H9 (cell line): ENCODE data around the gene NRM. TPM values are rescaled to one million over a fixed set of nuclear protein-coding genes. Genes with fewer than 3 reads are reported as not detected.
"Not testable (repeated sequence)": the region's sequence is repeated elsewhere in the genome, so short reads cannot be mapped to it uniquely, and the experiment has no call there.

Source experiments
- DNase-seq: peaks from one replicate; pipeline ENCODE4 v3.0.0-alpha.2; 2017
- H2AFZ ChIP-seq: one replicate; pipeline ENCODE4 v1.6.1; 2013; ENCODE audit warnings: mild to moderate bottlenecking, low read length, control low read depth, moderate library complexity
- H2AK5ac ChIP-seq: 2 replicates; pipeline ENCODE4 v1.6.1; 2013; ENCODE audit warnings: low read length, control low read depth, mixed read lengths; ENCODE audit not compliant: insufficient read length
- H2BK120ac ChIP-seq: one replicate; pipeline ENCODE4 v1.6.1; 2013; ENCODE audit warnings: low read depth, mild to moderate bottlenecking, low read length, control low read depth, inconsistent platforms; ENCODE audit not compliant: poor library complexity, severe bottlenecking
- H2BK12ac ChIP-seq: 2 replicates; pipeline ENCODE4 v1.6.1; 2013; ENCODE audit warnings: low read length, control low read depth, mixed read lengths, low read depth; ENCODE audit not compliant: insufficient read length
- H2BK15ac ChIP-seq: 2 replicates; pipeline ENCODE4 v1.6.1; 2013; ENCODE audit warnings: low read depth, low read length, control low read depth
- H2BK20ac ChIP-seq: one replicate; pipeline ENCODE4 v1.6.1; 2013; ENCODE audit warnings: low read depth, mild to moderate bottlenecking, low read length, control low read depth, inconsistent platforms; ENCODE audit not compliant: poor library complexity, severe bottlenecking
- H2BK5ac ChIP-seq: 2 replicates; pipeline ENCODE4 v1.6.1; 2013; ENCODE audit warnings: low read length, control low read depth, mixed read lengths; ENCODE audit not compliant: insufficient read length
- H3K14ac ChIP-seq: 2 replicates; pipeline ENCODE4 v1.6.1; 2013; ENCODE audit warnings: low read length, control low read depth; ENCODE audit not compliant: insufficient read depth
- H3K18ac ChIP-seq: 2 replicates; pipeline ENCODE4 v1.6.1; 2013; ENCODE audit warnings: low read depth, mild to moderate bottlenecking, mixed read lengths, low read length, control low read depth; ENCODE audit not compliant: insufficient read length
- H3K23ac ChIP-seq: 2 replicates; pipeline ENCODE4 v1.6.1; 2013; ENCODE audit warnings: low read length, control low read depth, mixed read lengths, low read depth; ENCODE audit not compliant: insufficient read length
- H3K23me2 ChIP-seq: 2 replicates; pipeline ENCODE4 v1.6.1; 2013; ENCODE audit warnings: low read depth, mild to moderate bottlenecking, mixed read lengths, low read length, control low read depth; ENCODE audit not compliant: insufficient read length, poor library complexity, severe bottlenecking
- H3K27ac ChIP-seq: 2 replicates; pipeline ENCODE4 v1.5.1; 2013; ENCODE audit warnings: low read length, control low read depth, mixed read lengths, low read depth; ENCODE audit not compliant: insufficient read length
- H3K27me3 ChIP-seq: 2 replicates; pipeline ENCODE4 v1.6.1; 2013; ENCODE audit warnings: low read length, control low read depth, inconsistent platforms; ENCODE audit not compliant: insufficient read depth
- H3K4ac ChIP-seq: 2 replicates; pipeline ENCODE4 v1.6.1; 2013; ENCODE audit warnings: low read depth, mild to moderate bottlenecking, control low read depth, inconsistent platforms, low read length, moderate library complexity
- H3K4me1 ChIP-seq: 2 replicates; pipeline ENCODE4 v1.6.1; 2013; ENCODE audit warnings: low read length, control low read depth, inconsistent platforms; ENCODE audit not compliant: insufficient read depth
- H3K4me2 ChIP-seq: 2 replicates; pipeline ENCODE4 v1.6.1; 2013; ENCODE audit warnings: low read length, control low read depth, mixed read lengths; ENCODE audit not compliant: insufficient read length, insufficient read depth
- H3K56ac ChIP-seq: 2 replicates; pipeline ENCODE4 v1.6.1; 2013; ENCODE audit warnings: low read depth, mild to moderate bottlenecking, mixed read lengths, low read length, control low read depth; ENCODE audit not compliant: insufficient read length
- H3K79me1 ChIP-seq: 2 replicates; pipeline ENCODE4 v1.6.1; 2013; ENCODE audit warnings: low read depth, mild to moderate bottlenecking, moderate library complexity, low read length, control low read depth, inconsistent platforms; ENCODE audit not compliant: insufficient read depth, poor library complexity, severe bottlenecking
- H3K79me2 ChIP-seq: 2 replicates; pipeline ENCODE4 v1.6.1; 2013; ENCODE audit warnings: low read length, control low read depth, inconsistent platforms; ENCODE audit not compliant: insufficient read depth
- H3K9ac ChIP-seq: 2 replicates; pipeline ENCODE4 v1.6.1; 2013; ENCODE audit warnings: low read length, control low read depth, mixed read lengths; ENCODE audit not compliant: insufficient read length; ENCODE audit errors: extremely low read depth
- H3K9me3 ChIP-seq: one replicate; pipeline ENCODE4 v1.6.1; 2013; ENCODE audit warnings: low read depth, low read length, inconsistent platforms; ENCODE audit not compliant: control insufficient read depth
- H3T11ph ChIP-seq: one replicate; pipeline ENCODE4 v1.6.1; 2013; ENCODE audit warnings: mild to moderate bottlenecking, low read length, control low read depth, inconsistent platforms
- H4K20me1 ChIP-seq: one replicate; pipeline ENCODE4 v1.6.1; 2013; ENCODE audit not compliant: control insufficient read depth, insufficient read length, insufficient read depth
- H4K5ac ChIP-seq: 2 replicates; pipeline ENCODE4 v1.6.1; 2013; ENCODE audit warnings: low read depth, mild to moderate bottlenecking, mixed read lengths, low read length, control low read depth; ENCODE audit not compliant: insufficient read length
- H4K8ac ChIP-seq: replicated peaks from 2 replicates; pipeline ENCODE4 v1.6.1; 2013; ENCODE audit warnings: low read length, control low read depth, mixed read lengths, low read depth; ENCODE audit not compliant: insufficient read length
- H4K91ac ChIP-seq: 2 replicates; pipeline ENCODE4 v1.6.1; 2013; ENCODE audit warnings: low read depth, mild to moderate bottlenecking, moderate library complexity, mixed read lengths, low read length, control low read depth; ENCODE audit not compliant: insufficient read length
- H3K27ac Mint-ChIP-seq, 3 experiments: 2 replicates in 2 of 3; 3 replicates in 1 of 3; pipeline ENCODE4 v1.8.0; 2020 to 2021; ENCODE audit warnings: mixed read lengths in 3 of 3, mild to moderate bottlenecking in 1 of 3, moderate library complexity in 1 of 3
- H3K27me3 Mint-ChIP-seq: 2 replicates; pipeline ENCODE4 v1.8.0; 2021; ENCODE audit warnings: low read depth, mild to moderate bottlenecking, moderate library complexity, mixed read lengths
- H3K36me3 Mint-ChIP-seq, 3 experiments: 2 replicates in 2 of 3; 3 replicates in 1 of 3; pipeline ENCODE4 v1.8.0; 2020 to 2021; ENCODE audit warnings: low read depth in 3 of 3, mixed read lengths in 3 of 3; ENCODE audit not compliant: insufficient read depth in 1 of 3
- H3K4me1 Mint-ChIP-seq, 2 experiments: 2 replicates each; pipeline ENCODE4 v1.8.0; 2020; ENCODE audit warnings: mixed read lengths in 2 of 2
- H3K4me3 Mint-ChIP-seq, 2 experiments: 2 replicates in 1 of 2; 3 replicates in 1 of 2; pipeline ENCODE4 v1.8.0; 2020 to 2021; ENCODE audit warnings: mild to moderate bottlenecking in 2 of 2, mixed read lengths in 2 of 2, moderate library complexity in 1 of 2
- H3K9me3 Mint-ChIP-seq, 2 experiments: 2 replicates in 1 of 2; 3 replicates in 1 of 2; pipeline ENCODE4 v1.8.0; 2020; ENCODE audit warnings: mild to moderate bottlenecking in 2 of 2, mixed read lengths in 2 of 2, moderate library complexity in 1 of 2
- WGBS: extraction: QIAGEN DNeasy Blood & Tissue Kit; methylation state at CpG from one replicate; pipeline ENCODE4 v1.1.7; 2013; ENCODE audit warnings: missing lambda C conversion rate, low lambda C conversion rate, mixed read lengths; ENCODE audit not compliant: insufficient read length; ENCODE audit errors: extremely low coverage; 5-methylcytosine and 5-hydroxymethylcytosine counted together
- total RNA-seq: library from RNA; stranded (reverse); gene quantifications from 2 replicates; pipeline ENCODE4 v1.2.1, GENCODE V29; 2021

Gene NRM
- total RNA-seq, 1 experiment from 2014 or later, result 36.5 TPM

- H3K27me3 Mint-ChIP-seq, H3K9ac ChIP-seq: not testable (repeated sequence)
- no CpG with 5 or more reads among the region's 16 CpGs for WGBS
Measured at GRCh38 chr6:30723159-30723842, 32.5 kb upstream of the NRM start.

More at GRCh38 chr6:30723159-30723842, 32.5 kb upstream of the NRM start:
- not testable (repeated sequence) for H3K23me2 ChIP-seq, H2BK120ac ChIP-seq, H3K27ac ChIP-seq, H3K56ac ChIP-seq, H2BK20ac ChIP-seq, H2BK15ac ChIP-seq, DNase-seq, H4K20me1 ChIP-seq, H3K4me1 ChIP-seq, H2BK12ac ChIP-seq, H4K8ac ChIP-seq, H3T11ph ChIP-seq, H4K91ac ChIP-seq, H3K18ac ChIP-seq, H3K23ac ChIP-seq, H4K5ac ChIP-seq, H2AFZ ChIP-seq, H2AK5ac ChIP-seq, H3K4ac ChIP-seq, H3K79me1 ChIP-seq, H2BK5ac ChIP-seq, H3K14ac ChIP-seq, H3K9me3 Mint-ChIP-seq, H3K27me3 ChIP-seq, H3K9me3 ChIP-seq
- peak overlapping the region; percentile 62 for H3K4me2 ChIP-seq
- H3K4me1 Mint-ChIP-seq, result peaks cover 28 to 43% of the 10 kb centered on the region in 2 experiments
- H3K79me2 ChIP-seq, result peaks cover 11% of the 10 kb centered on the region; the same call in 1 of the 2 replicates
- peak overlapping the region; percentile 75 to 99 (median 90); a peak in 5 of 7 replicates for H3K27ac Mint-ChIP-seq
- peaks cover 45 to 69% (median 58%) of the 10 kb centered on the region in 3 experiments for H3K36me3 Mint-ChIP-seq
- H3K4me3 Mint-ChIP-seq, result peak overlapping the region; percentile 93 to 98
